Midbrain (tissue), 1 donor: ENCODE data around the gene EFNB2.

Experiments
- DNase-seq: peaks from one replicate; lab custom pipeline; 2025; lab: John Stamatoyannopoulos, UW

Gene EFNB2

GRCh38 chr13:106500445-106500844 lies 35.0 kb downstream of the EFNB2 start:
- DNase-seq: no peak

DNA sequence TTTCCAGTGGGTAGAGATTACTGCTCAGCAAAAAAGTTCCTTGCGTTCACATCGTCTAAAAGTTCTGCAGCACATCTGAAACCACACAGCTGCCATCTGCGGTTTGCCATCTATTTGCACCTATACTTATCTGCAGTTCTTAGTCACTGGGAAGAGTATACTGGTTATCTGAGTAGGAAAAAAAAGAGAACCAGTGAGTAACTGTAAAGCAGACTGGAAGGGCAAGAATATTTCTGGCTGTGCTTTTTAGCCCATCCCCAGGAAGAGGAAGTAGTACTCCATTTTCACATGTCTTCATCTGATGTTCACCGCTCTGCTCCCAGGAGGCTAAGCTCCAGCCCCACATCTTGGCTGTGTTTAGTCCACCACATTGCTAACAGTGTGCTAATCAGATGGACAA lies 35.6 kb downstream of the EFNB2 start:
- peak; percentile 33 for DNase-seq

GRCh38 chr13:106499113-106499512 lies 36.3 kb downstream of the EFNB2 start:
- no peak for DNase-seq

GRCh38 chr13:106498571-106498970 lies 36.9 kb downstream of the EFNB2 start:
- DNase-seq: peak; percentile 59

GRCh38 chr13:106498158-106498557 lies 37.3 kb downstream of the EFNB2 start:
- peak; percentile 59 for DNase-seq

DNA sequence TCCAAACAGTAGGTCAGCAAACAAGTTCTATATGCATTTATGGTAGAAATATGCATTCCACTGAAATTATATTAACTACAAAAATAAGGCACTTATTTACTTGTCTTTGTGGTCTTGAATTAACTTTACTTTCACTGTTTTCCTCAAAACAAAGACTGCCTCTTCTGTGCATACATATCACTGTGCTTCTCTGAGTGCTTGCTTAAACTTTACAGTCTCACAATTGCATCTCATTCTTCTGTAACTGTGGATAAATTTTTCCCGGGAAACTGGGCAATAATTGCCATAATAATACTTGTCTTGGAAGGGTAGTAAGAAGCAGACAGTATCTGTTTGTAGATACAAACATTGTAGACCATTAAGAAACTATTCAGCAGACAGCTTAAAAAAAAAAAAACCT lies 38.4 kb downstream of the EFNB2 start:
- peak; percentile 26 for DNase-seq

- no peak for DNase-seq
Observed at GRCh38 chr13:106496072-106496997, 39.1 kb downstream of the EFNB2 start.

DNA sequence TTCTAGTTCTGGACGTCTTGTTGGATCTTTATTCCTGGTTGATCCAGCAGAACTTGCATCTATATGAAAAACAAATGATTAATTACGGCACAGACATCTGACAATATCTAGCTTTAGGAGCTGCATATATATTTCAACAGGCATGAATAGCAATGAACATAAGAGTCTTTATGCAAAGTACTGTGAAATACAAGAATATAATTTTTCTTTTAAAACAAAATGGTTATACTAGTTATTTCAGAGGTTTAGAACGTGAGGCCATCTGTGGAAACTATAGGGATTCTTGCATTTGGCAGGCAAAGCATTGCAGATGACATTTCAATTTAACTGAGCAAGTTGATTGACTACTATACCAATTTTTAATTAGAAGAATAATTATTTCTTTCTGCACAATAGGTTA lies 40.5 kb downstream of the EFNB2 start:
- DNase-seq: no peak

GRCh38 chr13:106494506-106494905 lies 41.0 kb downstream of the EFNB2 start:
- no peak for DNase-seq

DNA sequence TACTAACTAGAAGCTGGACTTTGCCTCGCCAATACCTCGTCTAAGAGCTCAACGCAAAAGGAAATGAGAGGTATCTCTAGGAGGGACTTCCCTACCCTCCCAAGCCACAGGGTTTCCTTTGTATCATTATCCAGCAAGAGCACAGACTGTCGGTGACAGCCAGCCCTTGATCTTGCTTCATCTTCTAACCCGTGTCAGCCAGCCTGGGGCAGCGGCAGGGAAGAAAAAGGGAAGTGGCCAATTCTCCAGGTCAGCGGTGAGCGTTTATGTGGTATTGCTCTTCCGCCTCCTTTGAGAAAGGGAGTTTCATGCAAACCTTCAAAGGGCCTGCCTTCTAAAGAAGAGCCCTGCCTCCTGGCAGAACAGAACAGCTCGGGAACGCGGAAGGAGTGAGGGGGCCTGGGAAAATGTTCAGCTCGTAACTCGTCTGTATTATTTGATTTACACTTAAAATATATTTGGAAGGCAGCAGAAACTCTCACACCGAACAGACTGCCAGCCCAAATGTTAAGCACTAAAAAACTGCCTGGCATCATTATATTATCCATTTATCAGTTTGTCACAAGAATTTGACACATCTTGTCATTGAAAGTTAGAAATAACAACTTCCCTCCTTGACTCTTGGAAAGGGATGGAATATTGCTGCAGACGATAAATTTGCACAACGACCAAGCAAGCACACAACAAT lies 41.8 kb downstream of the EFNB2 start:
- peak; percentile 32 for DNase-seq

GRCh38 chr13:106492588-106493475 lies 42.6 kb downstream of the EFNB2 start:
- no peak for DNase-seq

- peak; percentile 83 for DNase-seq
Observed at GRCh38 chr13:106491928-106492587, 43.4 kb downstream of the EFNB2 start.

DNA sequence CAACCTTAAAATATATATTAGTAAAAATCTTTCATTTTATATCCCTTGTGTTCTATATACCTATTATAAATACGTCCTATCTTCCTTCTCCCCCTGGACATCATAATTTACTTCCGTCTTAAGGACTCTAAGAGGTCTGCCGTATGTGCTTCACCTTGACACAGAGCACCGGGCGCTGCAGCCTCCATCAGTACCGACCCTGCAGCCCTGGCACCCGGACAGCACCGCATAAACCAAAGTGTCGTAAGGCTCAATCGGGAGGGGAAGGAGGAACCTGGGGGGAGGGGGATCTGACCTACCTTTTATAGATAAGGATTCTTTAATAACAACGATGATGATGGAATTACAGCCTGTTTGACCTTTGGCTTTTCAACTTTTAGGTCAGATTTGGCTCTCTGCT lies 44.0 kb downstream of the EFNB2 start:
- peak; percentile 40 for DNase-seq

DNA sequence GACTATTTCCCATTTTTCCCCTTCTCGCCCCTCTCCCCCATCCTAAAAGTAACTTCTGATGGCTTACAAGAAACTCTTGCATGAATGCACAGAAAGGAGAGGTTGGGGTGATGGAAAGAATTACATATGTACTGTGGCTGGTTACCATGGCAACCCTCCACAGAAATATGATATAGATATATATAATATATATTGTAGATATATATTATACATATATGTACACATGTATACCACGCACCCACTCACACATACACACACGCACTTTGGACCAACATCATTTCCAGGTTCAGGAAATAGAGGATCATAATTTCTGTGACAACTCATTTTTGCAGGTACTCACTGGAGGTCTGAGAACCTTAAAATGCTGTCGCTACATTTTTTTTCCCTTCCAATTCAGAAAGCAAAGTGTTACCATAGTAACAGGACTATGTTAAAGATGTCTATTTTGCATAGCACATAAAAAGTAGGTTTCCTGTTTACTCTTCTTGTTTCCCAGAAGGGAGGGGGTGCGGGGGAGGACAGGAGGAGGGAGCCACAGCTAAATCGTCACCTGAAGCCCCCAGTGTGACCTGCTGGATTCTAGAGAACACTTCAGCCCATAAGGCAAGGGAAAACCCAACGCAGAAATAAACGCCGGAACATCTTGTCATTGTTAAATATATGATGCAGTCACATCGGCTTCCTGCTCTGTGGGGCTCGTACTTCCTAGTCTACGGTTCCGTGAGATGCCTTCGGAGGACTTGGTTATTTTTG lies 44.7 kb downstream of the EFNB2 start:
- peak; percentile 40 for DNase-seq

DNA sequence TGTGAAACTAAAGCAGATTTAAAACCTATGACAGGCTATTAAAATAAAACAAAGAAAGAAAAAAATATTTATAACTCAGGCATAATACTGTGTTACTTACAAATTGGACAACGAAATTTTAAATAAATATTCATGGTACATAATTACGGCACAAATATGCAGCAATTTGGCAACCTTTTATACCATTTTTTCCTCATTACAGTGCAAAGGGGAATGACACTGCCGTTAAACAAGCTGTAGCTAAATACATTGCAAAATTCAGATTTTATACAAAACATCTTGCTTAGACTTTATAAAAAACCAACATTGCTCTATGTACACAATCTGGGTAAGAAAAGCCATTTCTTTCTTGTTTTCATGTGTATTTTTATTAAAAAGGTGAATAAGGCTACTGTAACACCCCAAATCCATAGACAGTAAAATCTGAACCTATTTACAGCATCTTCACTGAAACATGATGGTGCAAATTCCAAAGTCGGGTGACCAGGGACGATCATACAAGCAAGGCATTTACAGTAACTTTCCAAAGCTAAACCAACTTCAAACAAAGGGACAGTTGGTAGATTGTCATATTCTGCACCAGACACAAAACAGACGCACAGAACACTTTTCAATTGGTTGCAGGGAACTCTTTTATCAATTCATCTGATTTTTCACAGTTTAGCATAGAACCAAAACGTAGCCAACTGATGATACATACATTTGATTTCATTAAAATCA lies 45.5 kb downstream of the EFNB2 start:
- no peak for DNase-seq

GRCh38 chr13:106488686-106489085 lies 46.8 kb downstream of the EFNB2 start:
- no peak for DNase-seq

- no peak for DNase-seq
Observed at GRCh38 chr13:106488076-106488475, 47.4 kb downstream of the EFNB2 start.

- DNase-seq: no peak
Observed at GRCh38 chr13:106487129-106487528, 48.3 kb downstream of the EFNB2 start.

- no peak for DNase-seq
Observed at GRCh38 chr13:106486287-106486686, 49.2 kb downstream of the EFNB2 start.

DNA sequence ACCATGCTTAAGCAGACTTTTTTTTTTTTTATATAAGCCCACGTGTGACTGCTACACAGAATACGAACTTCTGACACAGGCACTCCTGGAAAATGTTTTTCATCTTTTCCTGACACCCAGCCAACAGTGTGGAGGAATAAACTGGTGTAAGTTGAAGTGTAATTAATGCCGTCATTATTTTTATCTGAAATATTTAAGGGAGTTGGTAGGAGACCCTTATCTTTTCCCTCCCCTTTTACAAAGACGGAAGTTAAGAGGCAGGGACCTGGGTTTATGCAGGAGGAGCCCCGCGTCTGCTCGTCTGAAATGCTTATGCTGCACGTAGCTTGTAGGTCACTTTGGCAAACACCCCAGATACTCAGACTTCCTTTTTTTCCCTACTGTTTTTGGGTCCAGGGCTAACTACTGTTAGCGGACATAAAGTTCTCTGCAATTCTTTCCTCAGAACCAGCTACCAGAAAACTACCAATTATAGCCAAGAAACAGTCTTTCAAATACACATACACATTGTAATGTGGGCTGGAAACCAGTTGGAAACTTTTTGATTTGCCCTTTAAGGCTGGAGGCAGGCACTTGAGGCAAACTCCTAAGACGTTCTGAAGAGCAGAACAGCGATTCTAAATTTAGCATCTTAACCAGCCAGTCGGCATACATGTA lies 50.8 kb downstream of the EFNB2 start:
- peak; percentile 32 for DNase-seq
